ENCODE measurements around the gene MYO15B. TPM values are rescaled to one million over a fixed set of nuclear protein-coding genes. Genes with fewer than 3 reads are reported as not detected.

Gene MYO15B
- total RNA-seq, 1 donor from 2014 or later = 1.6 TPM

GRCh38 chr17:75627094-75627493 lies 39.5 kb downstream of the MYO15B start:
- no peak for TF ChIP-seq CTCF (IDR thresholded peaks at IDR 0.05; ENCODE audit: insufficient read depth, low read length, severe bottlenecking)
- DNase-seq (ENCODE audit: low read depth) (no peak), FAIRE-seq (no peak)
- H3K27me3 ChIP-seq (ENCODE audit: control insufficient read depth, insufficient read depth, low read length) = no peaks in the 10 kb centered on the region
- H3K4me3 ChIP-seq (ENCODE audit: low read depth, low read length) = no peak overlapping the region
- H3K36me3 ChIP-seq (ENCODE audit: control insufficient read depth, insufficient read depth, low read length) = peaks cover 12% of the 10 kb centered on the region

GRCh38 chr17:75628425-75628824 lies 40.8 kb downstream of the MYO15B start:
- H3K4me3 ChIP-seq (ENCODE audit: low read depth, low read length) = no peak overlapping the region
- TF ChIP-seq CTCF (IDR thresholded peaks at IDR 0.05; ENCODE audit: insufficient read depth, low read length, severe bottlenecking) = no peak
- FAIRE-seq (no peak), DNase-seq (ENCODE audit: low read depth) (no peak)
- peaks cover 12% of the 10 kb centered on the region for H3K36me3 ChIP-seq (ENCODE audit: control insufficient read depth, insufficient read depth, low read length)
- H3K27me3 ChIP-seq (ENCODE audit: control insufficient read depth, insufficient read depth, low read length) = no peaks in the 10 kb centered on the region

GRCh38 chr17:75629157-75629556 lies 41.6 kb downstream of the MYO15B start:
- H3K36me3 ChIP-seq (ENCODE audit: control insufficient read depth, insufficient read depth, low read length) = peaks cover 12% of the 10 kb centered on the region
- no peaks in the 10 kb centered on the region for H3K27me3 ChIP-seq (ENCODE audit: control insufficient read depth, insufficient read depth, low read length)
- DNase-seq (ENCODE audit: low read depth) (no peak), FAIRE-seq (no peak)
- H3K4me3 ChIP-seq (ENCODE audit: low read depth, low read length) = no peak overlapping the region
- no peak for TF ChIP-seq CTCF (IDR thresholded peaks at IDR 0.05; ENCODE audit: insufficient read depth, low read length, severe bottlenecking)

- DNase-seq (ENCODE audit: low read depth) (no peak), FAIRE-seq (no peak)
- TF ChIP-seq CTCF (IDR thresholded peaks at IDR 0.05; ENCODE audit: insufficient read depth, low read length, severe bottlenecking) = no peak
- Histone ChIP-seq H3K36me3 (ENCODE audit: control insufficient read depth, insufficient read depth, low read length) (peaks cover 12% of the 10 kb centered on the region), H3K4me3 (ENCODE audit: low read depth, low read length) (no peak overlapping the region), H3K27me3 (ENCODE audit: control insufficient read depth, insufficient read depth, low read length) (no peaks in the 10 kb centered on the region)
Measured at GRCh38 chr17:75630071-75630917, 42.7 kb downstream of the MYO15B start.

- H3K4me3 ChIP-seq (ENCODE audit: low read depth, low read length) = no peak overlapping the region
- no peaks in the 10 kb centered on the region for H3K27me3 ChIP-seq (ENCODE audit: control insufficient read depth, insufficient read depth, low read length)
- peaks cover 12% of the 10 kb centered on the region for H3K36me3 ChIP-seq (ENCODE audit: control insufficient read depth, insufficient read depth, low read length)
- DNase-seq (ENCODE audit: low read depth) (no peak), FAIRE-seq (no peak)
- TF ChIP-seq CTCF (IDR thresholded peaks at IDR 0.05; ENCODE audit: insufficient read depth, low read length, severe bottlenecking) = no peak
Measured at GRCh38 chr17:75631353-75631752, 43.8 kb downstream of the MYO15B start.

- FAIRE-seq = no peak
- peaks cover 12% of the 10 kb centered on the region for H3K36me3 ChIP-seq (ENCODE audit: control insufficient read depth, insufficient read depth, low read length)
Measured at GRCh38 chr17:75632428-75632827, 44.8 kb downstream of the MYO15B start.

More at GRCh38 chr17:75632428-75632827, 44.8 kb downstream of the MYO15B start:
- H3K4me3 ChIP-seq (ENCODE audit: low read depth, low read length) = no peak overlapping the region
- H3K27me3 ChIP-seq (ENCODE audit: control insufficient read depth, insufficient read depth, low read length) = no peaks in the 10 kb centered on the region
- TF ChIP-seq CTCF (IDR thresholded peaks at IDR 0.05; ENCODE audit: insufficient read depth, low read length, severe bottlenecking) = no peak
- DNase-seq (ENCODE audit: low read depth) = no peak
